Activated CD4-positive, alpha-beta T cell treated with anti-CD3 and anti-CD28 coated beads, Interleukin-2, amount 10 ng/mL, durations not matched to agents 7 days and 5 days (primary cell): ENCODE measurements around the gene DENND1C. TPM values are rescaled to one million over a fixed set of nuclear protein-coding genes. Genes with fewer than 3 reads are reported as not detected.

ENCODE experiments used
- CTCF ChIA-PET: fragments of 350-600 bp; sonication (Branson Sonifier 250); formaldehyde crosslinking; loops from one replicate; lab custom pipeline; 2021; ENCODE audit warnings: antibody characterized with exemption; lab: Charles Lee
- POLR2A ChIA-PET: fragments of 350-600 bp; sonication (Branson Sonifier 250); formaldehyde crosslinking; loops from one replicate; lab custom pipeline; 2021; ENCODE audit warnings: antibody characterized with exemption; lab: Charles Lee
- DNase-seq: peaks from one replicate; pipeline ENCODE4 v3.0.0-alpha.2; 2020
- H3K27ac Mint-ChIP-seq: one replicate; pipeline ENCODE4 v1.8.0; 2021; ENCODE audit warnings: mild to moderate bottlenecking, moderate library complexity, mixed read lengths
- H3K27me3 Mint-ChIP-seq: one replicate; pipeline ENCODE4 v1.8.0; 2021; ENCODE audit warnings: mixed read lengths
- H3K36me3 Mint-ChIP-seq: one replicate; pipeline ENCODE4 v1.8.0; 2021; ENCODE audit warnings: low read depth, mixed read lengths
- H3K4me1 Mint-ChIP-seq: one replicate; pipeline ENCODE4 v1.8.0; 2021; ENCODE audit warnings: mixed read lengths
- H3K4me3 Mint-ChIP-seq: one replicate; pipeline ENCODE4 v1.8.0; 2021; ENCODE audit warnings: mild to moderate bottlenecking, moderate library complexity, mixed read lengths
- H3K9me3 Mint-ChIP-seq: one replicate; pipeline ENCODE4 v1.8.0; 2021; ENCODE audit warnings: mixed read lengths
- total RNA-seq, 2 experiments: library from RNA; stranded (reverse); gene quantifications; one replicate each; pipeline ENCODE4 v1.2.3, GENCODE V29; 2021

DENND1C gene
- total RNA-seq, result 100 to 1,000 TPM in 1 of 2 experiments, 10 to 100 TPM in 1; 100.0 to 104 TPM

- Mint-ChIP-seq H3K36me3 (peaks cover 10% of the 10 kb centered on the region), H3K27ac (peak within 1 kb of the TSS; percentile 96), H3K27me3 (no peaks in the 10 kb centered on the region), H3K4me3 (peak within 1 kb of the TSS; percentile 93), H3K4me1 (peaks cover 34% of the 10 kb centered on the region), H3K9me3 (no peaks in the 10 kb centered on the region)
- DNase-seq, result peak; percentile 75
- POLR2A ChIA-PET, result interaction anchor here (0.7 kb wide), 1 partner anchor 692 kb away, joined by 3 read pairs; no protein-coding TSS in a partner anchor
- CTCF ChIA-PET, result interaction anchor here (0.6 to 1.6 kb wide), 10 partner anchors 9 to 382 kb away, joined by 3 to 5 read pairs (median 3); partner anchors contain the start of gene VAV1
Observed at GRCh38 chr19:6481541-6482342, at the start of gene DENND1C. Gene DENND1C (minus strand): TSS chr19:6481787. CDS start chr19:6481695, 92 bp downstream.

- POLR2A ChIA-PET, result no interaction called here
- Mint-ChIP-seq H3K4me3 (peak within 1 kb of the TSS; percentile 74), H3K4me1 (peaks cover 39% of the 10 kb centered on the region), H3K27ac (peak within 1 kb of the TSS; percentile 69), H3K27me3 (peaks cover 38% of the 10 kb centered on the region), H3K36me3 (peaks cover 1% of the 10 kb centered on the region), H3K9me3 (peaks cover under 1% of the 10 kb centered on the region)
- CTCF ChIA-PET, result interaction anchor here (1.4 kb wide), 1 partner anchor 14 kb away, joined by 7 read pairs; no protein-coding TSS in a partner anchor
- DNase-seq, result peak; percentile 78
Observed at GRCh38 chr19:6530386-6531162, 49.0 kb upstream of the DENND1C start, which contains the start of gene TNFSF9. Gene TNFSF9 (plus strand): TSS chr19:6531026. CDS start chr19:6531037, 11 bp downstream.

GRCh38 chr19:6529937-6530385 lies 48.4 kb upstream of the DENND1C start:
- Mint-ChIP-seq H3K27me3 (peaks cover 38% of the 10 kb centered on the region), H3K36me3 (no peaks in the 10 kb centered on the region), H3K4me1 (peaks cover 36% of the 10 kb centered on the region), H3K9me3 (no peaks in the 10 kb centered on the region), H3K27ac (no peak overlapping the region), H3K4me3 (peak overlapping the region; percentile 74)
- no peak for DNase-seq
- ChIA-PET CTCF (interaction anchor here (1.4 kb wide), 1 partner anchor 13 kb away, joined by 7 read pairs; no protein-coding TSS in a partner anchor), POLR2A (no interaction called here)

GRCh38 chr19:6529351-6529750 lies 47.8 kb upstream of the DENND1C start:
- H3K9me3 Mint-ChIP-seq, result no peaks in the 10 kb centered on the region
- H3K27ac Mint-ChIP-seq, result no peak overlapping the region
- POLR2A ChIA-PET, result no interaction called here
- H3K4me3 Mint-ChIP-seq, result no peak overlapping the region
- peaks cover 36% of the 10 kb centered on the region for H3K27me3 Mint-ChIP-seq
- peaks cover 36% of the 10 kb centered on the region for H3K4me1 Mint-ChIP-seq
- no peaks in the 10 kb centered on the region for H3K36me3 Mint-ChIP-seq
- CTCF ChIA-PET, result no interaction called here
- no peak for DNase-seq

GRCh38 chr19:6528544-6529121 lies 47.0 kb upstream of the DENND1C start:
- ChIA-PET POLR2A (interaction anchor here (0.7 kb wide), 1 partner anchor 250 kb away, joined by 8 read pairs; no protein-coding TSS in a partner anchor), CTCF (interaction anchor here (0.6 kb wide), 1 partner anchor 48 kb away, joined by 3 read pairs; no protein-coding TSS in a partner anchor)
- no peak for DNase-seq
- peaks cover 33% of the 10 kb centered on the region for H3K27me3 Mint-ChIP-seq
- H3K9me3 Mint-ChIP-seq, result no peaks in the 10 kb centered on the region
- H3K36me3 Mint-ChIP-seq, result no peaks in the 10 kb centered on the region
- peaks cover 32% of the 10 kb centered on the region for H3K4me1 Mint-ChIP-seq
- no peak overlapping the region for H3K27ac Mint-ChIP-seq
- H3K4me3 Mint-ChIP-seq, result no peak overlapping the region

GRCh38 chr19:6527893-6528543 lies 46.4 kb upstream of the DENND1C start:
- H3K27ac Mint-ChIP-seq, result no peak overlapping the region
- no peaks in the 10 kb centered on the region for H3K36me3 Mint-ChIP-seq
- ChIA-PET CTCF (no interaction called here), POLR2A (interaction anchor here (0.7 kb wide), 1 partner anchor 251 kb away, joined by 8 read pairs; no protein-coding TSS in a partner anchor)
- H3K4me1 Mint-ChIP-seq, result peaks cover 32% of the 10 kb centered on the region
- no peak overlapping the region for H3K4me3 Mint-ChIP-seq
- H3K9me3 Mint-ChIP-seq, result no peaks in the 10 kb centered on the region
- H3K27me3 Mint-ChIP-seq, result peaks cover 32% of the 10 kb centered on the region
- DNase-seq, result no peak

- POLR2A ChIA-PET, result no interaction called here
Observed at GRCh38 chr19:6524311-6524710, 42.7 kb upstream of the DENND1C start.

GRCh38 chr19:6522712-6523111 lies 41.1 kb upstream of the DENND1C start:
- DNase-seq, result no peak
- no peaks in the 10 kb centered on the region for H3K27me3 Mint-ChIP-seq
- H3K36me3 Mint-ChIP-seq, result no peaks in the 10 kb centered on the region
- no peaks in the 10 kb centered on the region for H3K9me3 Mint-ChIP-seq
- peaks cover 19% of the 10 kb centered on the region for H3K4me1 Mint-ChIP-seq
- peak overlapping the region; percentile 36 for H3K27ac Mint-ChIP-seq
- ChIA-PET POLR2A (no interaction called here), CTCF (interaction anchor here (0.7 kb wide), 1 partner anchor 116 kb away, joined by 3 read pairs; no protein-coding TSS in a partner anchor)
- no peak overlapping the region for H3K4me3 Mint-ChIP-seq

More at GRCh38 chr19:6524311-6524710, 42.7 kb upstream of the DENND1C start:
- CTCF ChIA-PET, result interaction anchor here (0.6 kb wide), 2 partner anchors 94 to 230 kb away, joined by 3 read pairs; no protein-coding TSS in a partner anchor
- no peak for DNase-seq
- Mint-ChIP-seq H3K36me3 (no peaks in the 10 kb centered on the region), H3K4me1 (peaks cover 7% of the 10 kb centered on the region), H3K4me3 (no peak overlapping the region), H3K9me3 (no peaks in the 10 kb centered on the region), H3K27ac (no peak overlapping the region), H3K27me3 (peaks cover 2% of the 10 kb centered on the region)

- ChIA-PET POLR2A (no interaction called here), CTCF (interaction anchor here (0.6 to 1.3 kb wide), 4 partner anchors 125 to 1844 kb away, joined by 3 read pairs; no protein-coding TSS in a partner anchor)
- Mint-ChIP-seq H3K9me3 (no peaks in the 10 kb centered on the region), H3K36me3 (no peaks in the 10 kb centered on the region), H3K4me1 (peaks cover 25% of the 10 kb centered on the region), H3K4me3 (no peak overlapping the region), H3K27ac (peak overlapping the region; percentile 36), H3K27me3 (no peaks in the 10 kb centered on the region)
- no peak for DNase-seq
Observed at GRCh38 chr19:6521718-6522646, 40.4 kb upstream of the DENND1C start.

GRCh38 chr19:6519289-6519688 lies 37.7 kb upstream of the DENND1C start:
- DNase-seq, result no peak
- no peaks in the 10 kb centered on the region for H3K9me3 Mint-ChIP-seq
- H3K36me3 Mint-ChIP-seq, result no peaks in the 10 kb centered on the region
- H3K27ac Mint-ChIP-seq, result peak overlapping the region; percentile 6
- ChIA-PET CTCF (interaction anchor here (0.6 kb wide), 1 partner anchor 253 kb away, joined by 4 read pairs; no protein-coding TSS in a partner anchor), POLR2A (no interaction called here)
- H3K27me3 Mint-ChIP-seq, result no peaks in the 10 kb centered on the region
- H3K4me3 Mint-ChIP-seq, result no peak overlapping the region
- H3K4me1 Mint-ChIP-seq, result peaks cover 37% of the 10 kb centered on the region
